Measurements from ENCODE around the gene NFATC2.

DNA sequence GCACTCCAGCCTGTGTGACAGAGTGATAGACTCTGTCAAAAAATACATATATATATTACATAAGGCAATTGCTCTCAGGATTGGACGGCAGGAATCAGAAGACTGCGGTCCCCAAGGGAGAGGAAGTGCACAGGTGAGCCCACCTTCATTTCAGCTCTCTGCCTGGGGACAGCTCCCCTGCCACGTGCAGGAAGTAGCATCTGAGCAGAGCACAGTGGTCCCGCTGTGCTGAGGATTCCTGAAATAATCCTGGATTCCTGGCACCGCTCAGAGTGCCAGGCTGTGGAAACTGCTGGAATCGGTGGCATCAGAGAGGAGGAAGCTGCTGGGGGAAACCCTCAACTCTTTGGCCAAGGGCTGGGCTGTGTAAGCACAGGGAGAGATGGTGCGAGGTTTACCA lies 27.7 kb downstream of the NFATC2 start:
- TF ChIP-seq, protein P1, sequence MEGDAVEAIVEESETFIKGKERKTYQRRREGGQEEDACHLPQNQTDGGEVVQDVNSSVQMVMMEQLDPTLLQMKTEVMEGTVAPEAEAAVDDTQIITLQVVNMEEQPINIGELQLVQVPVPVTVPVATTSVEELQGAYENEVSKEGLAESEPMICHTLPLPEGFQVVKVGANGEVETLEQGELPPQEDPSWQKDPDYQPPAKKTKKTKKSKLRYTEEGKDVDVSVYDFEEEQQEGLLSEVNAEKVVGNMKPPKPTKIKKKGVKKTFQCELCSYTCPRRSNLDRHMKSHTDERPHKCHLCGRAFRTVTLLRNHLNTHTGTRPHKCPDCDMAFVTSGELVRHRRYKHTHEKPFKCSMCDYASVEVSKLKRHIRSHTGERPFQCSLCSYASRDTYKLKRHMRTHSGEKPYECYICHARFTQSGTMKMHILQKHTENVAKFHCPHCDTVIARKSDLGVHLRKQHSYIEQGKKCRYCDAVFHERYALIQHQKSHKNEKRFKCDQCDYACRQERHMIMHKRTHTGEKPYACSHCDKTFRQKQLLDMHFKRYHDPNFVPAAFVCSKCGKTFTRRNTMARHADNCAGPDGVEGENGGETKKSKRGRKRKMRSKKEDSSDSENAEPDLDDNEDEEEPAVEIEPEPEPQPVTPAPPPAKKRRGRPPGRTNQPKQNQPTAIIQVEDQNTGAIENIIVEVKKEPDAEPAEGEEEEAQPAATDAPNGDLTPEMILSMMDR (IDR thresholded peaks at IDR 0.05; ENCODE audit: insufficient read depth, low read length, poor library complexity, severe bottlenecking) = no peak
- TF ChIP-seq EZH2phosphoT487 (conservative IDR thresholded peaks at IDR 0.05; ENCODE audit: low read length) = no peak

Measured in SU-DHL-6 (cell line).